Small intestine (tissue), 7 donors: ENCODE results near the gene ZNF710. TPM values are rescaled to one million over a fixed set of nuclear protein-coding genes. Genes with fewer than 3 reads are reported as not detected.

ENCODE experiments used
- DNase-seq, 2 donors: peaks; one replicate each; pipeline versions ENCODE4 v3.0.0 to v3.0.0-alpha.2; 2013
- FAIRE-seq: peaks from 2 replicates; lab custom pipeline; 2012; peaks lifted over from hg19 to GRCh38; lab: Jason Lieb, UNC
- H3K27ac ChIP-seq, 3 donors: one replicate each; pipeline ENCODE4 v1.5.1; 2013; ENCODE audit warnings: low read length in 2 of 3, mild to moderate bottlenecking in 2 of 3, control low read depth in 1 of 3, inconsistent platforms in 1 of 3, low read depth in 1 of 3, moderate library complexity in 1 of 3
- H3K27me3 ChIP-seq, 3 donors: one replicate each; pipeline ENCODE4 v1.6.1; 2013; ENCODE audit warnings: low read length in 3 of 3, inconsistent platforms in 1 of 3; ENCODE audit not compliant: control insufficient read depth in 3 of 3, insufficient read depth in 3 of 3
- H3K36me3 ChIP-seq, 3 donors: one replicate each; pipeline ENCODE4 v1.6.1; 2013; ENCODE audit warnings: low read length in 3 of 3, inconsistent platforms in 1 of 3, low read depth in 1 of 3, mild to moderate bottlenecking in 1 of 3, moderate library complexity in 1 of 3; ENCODE audit not compliant: control insufficient read depth in 3 of 3, insufficient read depth in 2 of 3
- H3K4me1 ChIP-seq, 3 donors: one replicate each; pipeline ENCODE4 v1.6.1; 2013; ENCODE audit warnings: low read length in 2 of 3, inconsistent platforms in 1 of 3, low read depth in 1 of 3, mild to moderate bottlenecking in 1 of 3, moderate library complexity in 1 of 3; ENCODE audit not compliant: control insufficient read depth in 3 of 3, insufficient read depth in 2 of 3
- H3K4me3 ChIP-seq, 3 donors: one replicate each; pipeline ENCODE4 v1.5.1; 2013; ENCODE audit warnings: low read length in 3 of 3, control low read depth in 1 of 3, inconsistent platforms in 1 of 3, low read depth in 1 of 3, mild to moderate bottlenecking in 1 of 3, moderate library complexity in 1 of 3
- H3K9me3 ChIP-seq, 2 donors: one replicate each; pipeline ENCODE4 v1.6.1; 2013; ENCODE audit warnings: low read depth in 1 of 2, low read length in 1 of 2; ENCODE audit not compliant: control insufficient read depth in 2 of 2, insufficient read depth in 1 of 2
- WGBS, 3 donors: extraction: QIAGEN DNeasy Blood & Tissue Kit; methylation state at CpG; one replicate each; pipeline ENCODE4 v1.1.7; 2013; 5-methylcytosine and 5-hydroxymethylcytosine counted together
- polyA plus RNA-seq, 4 donors: library from polyadenylated mRNA; stranded (reverse) in 3 of 4; unstranded in 1 of 4; fragments of 200-250 nt in 3 of 4; fragments of 120-200 nt in 1 of 4; gene quantifications; one replicate each; pipeline versions ENCODE4 v1.2.1 to v1.2.3, GENCODE V29; 2013
- donor health status: healthy with polysubstance abuse.
- donor health status: control.
- donor health status: control.
- donor health status: Bipolar disorder and iron deficiency.
- donor health status: healthy.

The ZNF710 gene
- polyA plus RNA-seq, 4 donors: 10.3 to 26.4 (median 18.8) TPM

DNA sequence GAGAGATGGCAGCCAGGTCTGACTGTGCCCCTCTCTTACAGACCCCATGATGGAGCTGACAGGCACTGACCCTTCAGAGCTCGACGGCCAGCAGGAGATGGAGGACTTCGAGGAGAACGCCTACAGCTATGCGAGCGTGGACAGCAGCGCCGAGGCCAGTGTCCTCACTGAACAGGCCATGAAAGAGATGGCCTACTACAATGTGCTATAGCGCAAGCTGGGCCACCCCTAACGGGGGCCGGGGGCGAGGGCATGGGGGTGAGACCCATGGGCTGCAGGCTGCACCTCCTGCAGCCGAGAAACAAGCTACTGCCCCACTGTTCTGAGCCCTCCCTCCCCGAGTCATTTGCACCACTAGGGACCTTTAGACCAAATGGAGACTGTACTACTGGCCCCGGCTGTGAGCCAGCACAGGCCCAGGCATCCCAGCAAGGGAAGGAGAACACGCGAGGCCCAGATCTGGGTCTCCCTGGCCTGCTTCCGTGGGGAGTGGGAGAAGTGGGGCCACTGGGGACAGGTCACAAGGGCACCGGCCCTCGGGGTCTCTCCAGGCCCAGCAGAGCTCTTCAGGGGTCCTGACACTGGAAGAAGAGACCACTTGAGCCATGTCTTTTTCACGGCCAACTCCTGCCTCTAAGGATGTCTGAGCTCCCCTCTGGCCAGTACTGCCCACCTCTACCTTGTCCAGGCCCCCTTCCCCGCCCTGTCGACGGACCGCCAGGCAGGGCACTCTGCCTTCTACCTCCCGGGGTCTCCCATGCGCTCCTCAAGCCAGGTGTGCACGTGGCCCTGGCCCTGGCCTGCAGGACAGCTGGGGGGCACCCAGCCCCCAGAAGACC lies 78.7 kb downstream of the ZNF710 start:
- WGBS, 3 donors: 87 to 91% (median 88%) methylated on average over 27 to 28 of the region's 28 CpGs
- Histone ChIP-seq H3K36me3 (peaks cover 7 to 90% (median 8%) of the 10 kb centered on the region in 3 donors), H3K27ac (no peak overlapping the region), H3K27me3 (no peaks in the 10 kb centered on the region), H3K9me3 (no peaks in the 10 kb centered on the region), H3K4me1 (peaks cover 0 to 15% (median 0%) of the 10 kb centered on the region in 3 donors), H3K4me3 (no peak overlapping the region)
- no peak for DNase-seq
- FAIRE-seq: no peak

DNA sequence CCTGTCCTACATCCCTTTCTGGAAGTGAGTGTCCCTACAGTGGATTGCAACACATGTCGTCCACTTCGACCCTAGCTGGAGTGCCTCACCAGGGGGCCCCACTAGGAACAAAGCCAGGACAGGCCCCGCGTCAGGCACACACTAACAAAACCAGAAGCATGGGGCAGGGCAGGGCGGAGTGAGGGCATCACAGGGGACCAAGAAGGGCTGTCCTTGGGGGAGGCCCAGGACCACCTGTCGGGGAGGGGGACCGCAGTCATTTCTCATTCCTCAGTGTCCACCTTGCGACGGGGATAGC lies 79.3 kb downstream of the ZNF710 start:
- H3K27ac ChIP-seq: no peak overlapping the region
- DNase-seq (no peak), FAIRE-seq (no peak)
- H3K9me3 ChIP-seq: no peaks in the 10 kb centered on the region
- peaks cover 0 to 10% (median 0%) of the 10 kb centered on the region in 3 donors for H3K4me1 ChIP-seq
- no peaks in the 10 kb centered on the region for H3K27me3 ChIP-seq
- WGBS, 3 donors: 79 to 84% (median 80%) methylated on average over 9 of the region's 9 CpGs
- H3K36me3 ChIP-seq: peaks cover 7 to 90% (median 10%) of the 10 kb centered on the region in 3 donors
- no peak overlapping the region for H3K4me3 ChIP-seq

DNA sequence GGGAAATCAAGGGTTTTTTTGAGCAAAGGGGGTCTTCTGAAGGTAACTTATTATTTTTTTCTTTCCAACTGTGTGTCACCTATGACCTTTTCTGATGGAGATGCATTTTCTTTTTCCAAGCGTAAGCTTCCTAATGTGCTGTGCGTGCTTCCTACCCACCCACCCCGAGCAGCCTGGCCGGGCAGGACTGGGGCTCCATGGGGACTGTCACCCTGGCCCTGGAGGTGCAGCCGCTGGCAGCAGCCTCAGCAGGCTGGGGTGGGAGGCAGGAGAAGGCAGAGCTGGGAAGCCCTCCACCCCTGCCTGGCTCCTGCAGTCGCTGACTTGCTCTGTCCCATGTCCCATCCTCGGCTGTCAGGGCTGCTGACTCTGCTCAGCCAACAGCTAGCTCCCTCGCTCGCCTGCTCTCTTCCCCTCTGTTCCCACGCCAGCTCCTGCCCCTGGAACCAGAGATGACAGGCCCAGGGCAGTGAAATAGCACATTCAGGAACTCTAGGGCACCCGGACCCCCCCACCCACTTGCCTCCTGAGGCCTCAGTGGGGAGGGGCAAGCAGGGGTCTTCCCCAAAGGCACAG lies 79.8 kb downstream of the ZNF710 start:
- DNase-seq: no peak

DNA sequence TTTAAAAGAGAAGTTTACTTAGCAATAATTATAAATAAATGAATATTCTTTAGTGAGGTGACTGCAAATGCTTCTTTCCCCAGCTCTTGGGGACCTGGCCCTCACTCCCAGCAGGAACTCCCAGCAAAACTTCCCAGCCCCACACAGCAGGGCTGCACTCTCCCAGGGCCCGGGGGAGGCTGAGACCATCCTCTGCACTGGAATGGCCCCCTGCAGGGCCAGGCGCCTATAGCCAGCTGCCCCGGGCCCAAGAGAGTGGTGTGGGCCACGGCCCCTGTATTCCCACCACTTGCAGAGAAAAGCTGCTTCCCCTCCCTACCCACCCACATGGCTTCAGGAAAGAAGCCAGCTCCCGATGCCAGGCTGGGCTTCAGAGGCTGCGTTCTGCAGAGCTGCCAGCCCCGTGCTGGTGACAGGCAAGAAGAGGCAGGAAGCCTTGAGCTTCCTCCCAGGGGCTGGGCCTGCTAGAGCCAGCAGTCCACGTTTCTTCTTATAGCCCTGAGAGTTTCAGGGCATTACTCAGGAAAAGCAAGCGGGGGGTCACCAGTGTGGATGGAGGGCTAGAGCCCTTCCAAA lies 81.1 kb downstream of the ZNF710 start:
- H3K9me3 ChIP-seq: no peaks in the 10 kb centered on the region
- H3K4me3 ChIP-seq: no peak overlapping the region
- H3K36me3 ChIP-seq: peaks cover 7 to 90% (median 10%) of the 10 kb centered on the region in 3 donors
- DNase-seq (no peak), FAIRE-seq (no peak)
- no peaks in the 10 kb centered on the region for H3K4me1 ChIP-seq
- H3K27ac ChIP-seq: no peak overlapping the region
- 60 to 81% (median 73%) methylated on average over 9 of the region's 9 CpGs for WGBS, 3 donors
- H3K27me3 ChIP-seq: no peaks in the 10 kb centered on the region

More for the DNA sequence above, 79.8 kb downstream of the ZNF710 start:
- H3K27me3 ChIP-seq: no peaks in the 10 kb centered on the region
- peaks cover 0 to 5% (median 0%) of the 10 kb centered on the region in 3 donors for H3K4me1 ChIP-seq
- FAIRE-seq: no peak
- peaks cover 7 to 88% (median 10%) of the 10 kb centered on the region in 3 donors for H3K36me3 ChIP-seq
- H3K9me3 ChIP-seq: no peaks in the 10 kb centered on the region
- no peak overlapping the region for H3K4me3 ChIP-seq
- WGBS, 3 donors: 86 to 90% (median 87%) methylated on average over 11 of the region's 11 CpGs
- no peak overlapping the region for H3K27ac ChIP-seq

DNA sequence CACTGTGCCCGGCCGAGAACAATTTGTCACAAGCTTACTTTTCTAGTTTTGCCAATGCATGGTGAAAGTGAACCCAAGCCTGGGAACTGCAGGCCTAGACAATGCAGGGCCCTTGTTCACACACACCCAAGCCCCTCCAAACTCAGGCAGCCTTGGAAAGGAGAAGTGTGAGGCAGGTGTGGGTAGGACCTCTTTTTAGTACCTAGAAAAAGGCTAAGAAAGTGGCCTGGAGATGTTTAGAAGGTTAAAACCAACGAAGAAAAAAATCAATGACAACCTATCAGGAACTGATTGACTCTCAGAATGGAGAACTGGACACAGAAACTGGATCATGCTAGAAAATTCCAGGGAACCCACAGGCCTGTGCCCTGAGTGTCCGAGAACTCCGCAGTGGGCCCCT lies 82.3 kb downstream of the ZNF710 start:
- peaks cover 10 to 92% (median 13%) of the 10 kb centered on the region in 3 donors for H3K36me3 ChIP-seq
- no peaks in the 10 kb centered on the region for H3K9me3 ChIP-seq
- no peaks in the 10 kb centered on the region for H3K27me3 ChIP-seq
- 86 to 91% (median 91%) methylated on average over 5 of the region's 5 CpGs for WGBS, 3 donors
- DNase-seq (no peak), FAIRE-seq (no peak)
- H3K4me1 ChIP-seq: no peaks in the 10 kb centered on the region
- no peak overlapping the region for H3K27ac ChIP-seq
- no peak overlapping the region for H3K4me3 ChIP-seq

DNA sequence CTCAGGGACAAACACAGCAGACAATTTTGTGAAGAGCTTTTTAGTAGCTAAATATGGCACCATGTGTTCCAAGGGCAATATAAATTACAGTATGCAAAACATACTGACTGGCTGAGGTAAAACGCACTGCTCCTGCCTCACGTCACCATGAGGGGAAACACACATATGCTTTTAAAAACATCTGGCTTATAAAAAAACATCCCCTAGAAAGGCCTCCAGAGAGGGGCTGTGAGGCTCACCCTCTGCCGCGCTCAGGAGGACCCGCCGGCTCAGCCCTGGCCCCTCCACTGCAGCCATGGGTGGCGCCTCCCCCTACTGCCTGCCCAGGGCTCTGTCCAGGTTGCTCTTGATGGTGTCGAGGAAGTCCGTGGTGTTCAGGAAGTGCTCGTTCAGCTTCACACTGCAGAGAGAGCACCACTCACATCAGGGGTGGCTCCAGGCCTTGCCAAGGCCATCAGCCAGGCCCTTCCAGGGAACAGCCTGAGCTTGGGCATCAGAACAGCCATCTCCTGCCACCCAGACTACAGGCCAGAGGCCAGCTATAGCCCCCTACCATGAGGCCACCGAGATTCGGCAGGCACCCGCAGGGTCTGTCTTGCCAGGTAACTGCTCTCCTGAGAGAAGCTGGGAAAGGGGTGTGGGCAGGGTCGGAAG lies 83.0 kb downstream of the ZNF710 start:
- DNase-seq (no peak), FAIRE-seq (no peak)
- Histone ChIP-seq H3K9me3 (no peaks in the 10 kb centered on the region), H3K27ac (no peak overlapping the region), H3K4me1 (no peaks in the 10 kb centered on the region), H3K4me3 (no peak overlapping the region), H3K36me3 (peaks cover 10 to 92% (median 13%) of the 10 kb centered on the region in 3 donors), H3K27me3 (no peaks in the 10 kb centered on the region)
- WGBS, 3 donors: 80 to 83% (median 82%) methylated on average over 14 of the region's 14 CpGs

DNA sequence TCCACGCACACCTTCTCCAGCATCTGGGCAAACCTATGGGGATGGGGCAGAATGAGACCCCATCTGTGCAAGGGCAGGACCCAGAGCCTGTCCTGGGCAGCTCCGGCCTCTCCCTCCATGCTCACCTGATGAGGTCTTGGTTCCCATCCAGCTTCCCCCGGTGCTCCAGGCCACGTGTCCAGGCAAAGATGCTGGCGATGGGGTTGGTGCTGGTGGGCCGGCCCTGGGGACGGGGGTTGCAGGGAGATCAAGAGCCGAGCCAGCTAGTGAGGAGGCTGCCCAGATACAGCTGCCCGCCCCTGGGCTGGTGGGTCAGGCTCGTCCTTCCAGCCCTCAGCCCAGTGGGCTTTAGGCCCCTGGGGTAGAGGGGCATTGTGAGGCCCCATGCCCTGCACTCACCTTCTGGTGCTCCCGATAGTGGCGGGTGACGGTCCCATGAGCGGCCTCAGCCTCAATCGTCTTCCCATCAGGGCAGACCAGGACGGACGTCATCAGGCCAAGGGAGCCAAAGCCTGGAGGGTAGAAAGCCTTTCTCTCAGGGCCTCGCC lies 83.8 kb downstream of the ZNF710 start:
- Histone ChIP-seq H3K27me3 (no peaks in the 10 kb centered on the region), H3K36me3 (peaks cover 8 to 92% (median 13%) of the 10 kb centered on the region in 3 donors), H3K4me3 (no peak overlapping the region), H3K9me3 (no peaks in the 10 kb centered on the region), H3K4me1 (no peaks in the 10 kb centered on the region), H3K27ac (no peak overlapping the region)
- FAIRE-seq: no peak
- 89 to 95% (median 90%) methylated on average over 10 to 18 of the region's 18 CpGs for WGBS, 3 donors
- no peak for DNase-seq

DNA sequence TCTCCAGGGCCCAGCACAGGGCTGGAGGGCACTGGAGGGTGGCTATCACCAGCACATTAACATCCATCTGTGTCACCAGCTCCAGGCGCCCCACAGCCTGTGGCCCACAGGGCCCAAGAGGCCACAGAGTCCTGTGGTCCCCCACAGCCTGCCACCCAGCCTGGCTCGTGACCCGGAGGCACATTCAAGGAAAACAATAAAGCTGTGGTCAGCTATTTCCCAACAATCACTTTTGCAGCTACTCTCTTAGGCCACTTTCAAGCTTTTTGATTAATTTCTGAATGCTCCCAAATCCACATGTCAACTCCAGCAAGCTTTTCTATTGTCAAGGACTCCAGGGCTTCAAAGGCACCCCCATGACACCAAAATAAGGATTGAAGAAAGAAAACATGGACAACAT lies 84.4 kb downstream of the ZNF710 start:
- no peak for FAIRE-seq
- peaks cover 6 to 92% (median 9%) of the 10 kb centered on the region in 3 donors for H3K36me3 ChIP-seq

More for the DNA sequence above, 84.4 kb downstream of the ZNF710 start:
- H3K9me3 ChIP-seq: no peaks in the 10 kb centered on the region
- H3K4me3 ChIP-seq: no peak overlapping the region
- 89 to 95% (median 89%) methylated on average over 3 of the region's 3 CpGs for WGBS, 3 donors
- H3K27ac ChIP-seq: no peak overlapping the region
- H3K4me1 ChIP-seq: peaks cover 0 to 1% (median under 1%) of the 10 kb centered on the region in 3 donors
- H3K27me3 ChIP-seq: no peaks in the 10 kb centered on the region
- DNase-seq: no peak
